Measurements from ENCODE around the gene MYOCOS.
"Not testable (repeated sequence)": the region's sequence is repeated elsewhere in the genome, so short reads cannot be mapped to it uniquely, and the experiment has no call there.

The MYOCOS gene

DNA sequence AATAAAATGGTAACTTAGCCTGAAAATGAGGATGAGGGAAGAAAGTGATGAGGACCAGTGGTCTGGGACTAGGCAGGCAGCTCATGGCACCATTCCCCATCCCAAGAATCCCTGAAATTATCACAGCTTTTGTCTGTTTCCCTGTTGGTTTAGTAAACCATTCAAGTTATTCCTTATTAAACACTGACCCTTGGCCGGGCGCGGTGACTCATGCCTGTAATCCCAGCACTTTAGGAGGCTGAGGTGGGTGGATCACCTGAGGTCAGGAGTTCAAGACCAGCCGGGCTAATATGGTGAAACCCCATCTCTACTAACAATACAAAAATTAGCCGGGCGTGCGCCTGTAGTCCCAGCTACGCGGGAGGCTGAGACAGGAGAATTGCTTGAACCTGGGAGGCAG lies 34.2 kb downstream of the MYOCOS start:
- not testable (repeated sequence) for H3K4me3 ChIP-seq (ENCODE audit: low read depth, low read length)

DNA sequence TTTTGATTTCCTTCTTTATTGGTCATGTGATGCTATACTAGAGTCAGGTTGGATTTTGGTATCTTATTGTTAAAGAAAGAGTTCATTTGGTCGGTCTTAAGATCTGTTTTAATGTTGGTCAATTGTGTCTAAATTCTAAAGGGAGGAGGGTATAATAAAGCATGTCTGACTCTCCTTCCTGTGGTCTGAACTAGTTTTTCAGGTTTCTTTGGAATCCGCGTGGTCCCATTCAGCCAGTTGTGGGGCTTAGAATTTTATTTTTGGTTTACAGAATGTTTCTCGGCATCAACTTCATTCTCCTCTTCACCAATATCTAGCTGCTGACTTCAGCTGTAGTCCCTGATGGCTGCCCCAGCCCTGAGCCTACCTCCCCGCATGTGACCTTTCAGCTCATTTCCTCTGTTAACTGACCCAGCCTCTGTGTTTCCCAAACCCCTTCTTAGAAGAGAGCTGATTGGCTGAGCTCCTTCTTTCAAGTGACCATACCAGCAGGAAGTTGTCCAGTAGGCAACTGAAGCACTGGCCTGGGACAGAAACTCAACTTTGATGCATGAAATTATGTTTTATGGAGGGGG lies 39.1 kb downstream of the MYOCOS start:
- H3K4me3 ChIP-seq (ENCODE audit: low read depth, low read length): no peak overlapping the region

DNA sequence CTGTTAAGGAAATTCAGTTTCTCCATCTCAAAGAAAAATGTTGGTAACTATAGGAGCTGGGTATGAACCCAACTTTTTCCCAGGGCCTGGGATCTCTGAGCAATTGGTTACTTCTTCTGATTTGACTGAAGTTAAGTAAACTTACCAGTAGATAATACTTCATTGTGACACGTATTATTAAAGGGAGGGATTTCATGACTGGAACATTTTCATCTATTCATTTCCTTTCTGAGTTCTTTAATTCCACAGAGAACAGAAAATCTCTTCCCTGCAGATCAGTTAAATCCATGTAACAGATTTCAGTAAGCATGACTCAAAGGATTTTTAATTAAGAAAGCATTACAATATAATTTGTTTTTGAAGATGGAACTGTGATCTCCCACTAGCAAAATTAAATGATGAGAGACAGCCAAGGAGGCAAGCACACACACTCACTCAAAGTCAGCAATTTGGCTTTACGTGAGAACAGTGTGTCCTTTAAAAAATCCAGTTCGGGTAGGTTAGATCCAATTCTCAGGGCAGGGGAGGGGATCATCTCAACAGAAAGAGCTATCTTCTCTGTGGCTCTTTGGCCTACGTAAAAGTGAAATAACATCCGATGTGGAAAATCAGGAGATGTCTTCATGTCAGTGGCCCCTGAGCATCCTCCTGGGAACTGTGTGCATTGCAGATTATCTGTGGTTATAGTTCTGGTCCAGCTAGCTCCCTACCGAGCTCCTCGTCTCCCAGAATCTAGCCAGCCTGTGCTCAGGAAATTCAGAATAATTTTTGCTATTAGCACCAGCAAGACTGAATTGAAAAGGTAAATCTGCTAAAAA lies 41.2 kb downstream of the MYOCOS start:
- no peak overlapping the region for H3K4me3 ChIP-seq (ENCODE audit: low read depth, low read length)

DNA sequence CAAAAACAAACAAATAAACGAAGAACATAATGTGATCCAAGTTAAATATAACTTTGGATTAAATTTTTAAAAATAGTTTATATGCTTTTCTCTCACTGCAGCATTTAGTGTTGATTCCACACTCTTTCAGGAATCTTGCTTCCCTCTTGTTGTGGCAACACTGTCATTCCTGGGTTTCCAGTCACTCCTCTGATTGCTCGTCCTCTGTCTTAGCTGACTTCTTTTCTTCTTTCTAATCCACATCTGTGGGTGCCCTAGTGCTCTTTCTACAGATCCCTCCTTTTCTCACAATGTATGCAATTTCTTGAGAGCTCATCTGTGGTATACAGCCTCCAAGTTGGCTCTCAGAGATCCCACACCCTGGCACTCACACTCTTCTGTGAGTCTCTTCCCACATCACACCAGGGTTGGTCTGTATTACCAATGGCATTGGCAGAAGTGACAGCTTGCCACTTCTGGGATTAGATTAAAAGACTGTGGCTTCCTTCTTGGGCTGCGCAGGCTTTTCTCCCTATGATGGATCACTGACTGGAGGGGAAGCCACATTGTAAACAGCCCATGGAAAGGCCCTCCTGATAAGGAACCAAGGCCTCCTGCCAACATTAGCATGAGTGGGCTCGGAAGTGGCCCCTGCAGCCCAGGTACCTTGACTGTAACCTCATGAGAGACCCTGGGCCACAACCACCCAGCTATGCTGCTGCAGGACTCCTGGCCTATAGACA lies 42.0 kb downstream of the MYOCOS start:
- no peak overlapping the region for H3K4me3 ChIP-seq (ENCODE audit: low read depth, low read length)

DNA sequence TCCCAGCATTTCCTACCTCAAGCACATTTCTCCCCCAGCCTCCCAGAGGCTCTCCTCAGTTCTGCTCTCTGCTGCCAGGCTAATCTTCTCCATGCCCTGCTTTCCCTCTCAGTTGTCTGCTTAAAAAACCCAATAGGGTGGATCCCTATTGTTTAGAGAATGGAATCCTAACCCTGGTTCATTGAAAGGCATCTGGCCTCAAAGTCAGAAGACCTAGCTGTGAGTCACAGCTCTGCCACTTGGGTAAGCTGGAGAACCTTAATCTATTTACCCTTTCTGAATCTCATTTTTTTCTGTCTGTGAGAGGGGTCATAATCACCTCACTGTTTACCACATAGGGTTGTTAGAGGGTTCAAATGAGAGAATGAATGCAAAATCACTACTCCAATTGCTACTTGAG lies 42.9 kb downstream of the MYOCOS start:
- H3K4me3 ChIP-seq (ENCODE audit: low read depth, low read length): no peak overlapping the region

DNA sequence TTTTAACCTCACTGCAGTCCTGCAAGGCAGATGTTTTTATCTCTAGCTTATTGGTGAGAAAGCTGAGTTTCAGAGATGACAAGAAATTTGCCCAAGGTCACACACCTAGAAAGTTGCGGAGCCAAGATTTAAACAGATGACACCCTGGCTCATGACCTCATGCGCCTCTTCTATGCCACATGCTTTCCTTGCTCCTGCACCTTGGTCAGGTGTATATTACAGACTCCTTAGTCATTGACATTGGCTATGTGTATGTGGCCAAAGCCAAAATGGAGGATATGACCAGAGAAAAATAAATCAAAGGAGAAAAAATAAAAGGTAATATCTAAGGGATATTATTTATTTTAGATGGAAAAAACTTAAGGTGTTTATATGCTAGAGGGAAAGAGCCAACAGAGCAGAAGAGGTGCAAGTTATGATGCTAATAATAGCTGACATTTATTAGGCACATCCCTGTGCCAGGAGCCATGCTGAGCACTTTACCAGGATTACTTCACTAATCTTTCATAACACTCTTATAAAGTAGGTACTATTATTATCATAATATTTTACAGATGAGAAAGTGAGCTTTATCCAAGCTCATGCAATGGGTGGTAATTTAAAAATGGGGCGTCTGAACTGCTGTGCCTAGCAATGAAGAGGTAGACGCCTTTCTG lies 44.2 kb downstream of the MYOCOS start:
- H3K4me3 ChIP-seq (ENCODE audit: low read depth, low read length): no peak overlapping the region

DNA sequence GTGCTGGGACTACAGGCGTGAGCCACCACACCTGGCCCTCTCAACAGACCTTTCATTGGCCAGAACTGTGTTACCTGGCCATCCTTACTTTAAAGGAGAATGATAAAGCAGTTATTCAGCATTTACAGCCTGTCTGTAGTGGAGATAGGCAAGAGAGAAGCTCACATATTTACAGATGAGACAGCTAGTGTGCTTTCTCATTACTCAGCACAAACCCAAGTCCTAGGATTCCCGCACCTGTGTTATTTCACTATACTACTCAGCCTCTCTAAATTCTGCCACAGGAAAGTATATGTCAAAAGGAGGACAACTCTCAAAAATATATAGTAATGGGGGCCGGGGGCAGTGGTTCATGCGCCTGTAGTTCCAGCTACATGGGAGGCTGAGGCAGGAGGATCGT lies 46.3 kb downstream of the MYOCOS start:
- H3K4me3 ChIP-seq (ENCODE audit: low read depth, low read length): no peak overlapping the region

DNA sequence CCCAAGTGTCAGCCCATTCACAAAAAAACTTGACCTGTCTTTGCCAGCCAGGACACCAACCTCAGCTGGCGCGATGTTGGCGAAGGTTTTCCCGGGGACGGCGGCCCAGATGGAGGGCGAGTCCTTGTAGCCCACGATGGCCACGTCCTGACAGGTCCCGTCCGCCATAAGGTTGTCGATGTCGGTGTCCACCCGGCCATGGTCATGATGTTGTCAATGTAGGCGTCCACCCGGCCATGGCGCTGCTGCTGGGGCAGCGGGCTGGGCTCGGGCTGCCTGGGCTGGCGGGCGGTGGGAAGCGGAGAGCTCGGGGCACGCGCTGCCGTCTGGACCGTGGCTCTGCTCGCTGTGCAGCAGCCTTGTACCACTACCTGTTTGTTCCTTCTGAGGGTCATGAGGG lies 48.7 kb downstream of the MYOCOS start:
- no peak overlapping the region for H3K4me3 ChIP-seq (ENCODE audit: low read depth, low read length)

DNA sequence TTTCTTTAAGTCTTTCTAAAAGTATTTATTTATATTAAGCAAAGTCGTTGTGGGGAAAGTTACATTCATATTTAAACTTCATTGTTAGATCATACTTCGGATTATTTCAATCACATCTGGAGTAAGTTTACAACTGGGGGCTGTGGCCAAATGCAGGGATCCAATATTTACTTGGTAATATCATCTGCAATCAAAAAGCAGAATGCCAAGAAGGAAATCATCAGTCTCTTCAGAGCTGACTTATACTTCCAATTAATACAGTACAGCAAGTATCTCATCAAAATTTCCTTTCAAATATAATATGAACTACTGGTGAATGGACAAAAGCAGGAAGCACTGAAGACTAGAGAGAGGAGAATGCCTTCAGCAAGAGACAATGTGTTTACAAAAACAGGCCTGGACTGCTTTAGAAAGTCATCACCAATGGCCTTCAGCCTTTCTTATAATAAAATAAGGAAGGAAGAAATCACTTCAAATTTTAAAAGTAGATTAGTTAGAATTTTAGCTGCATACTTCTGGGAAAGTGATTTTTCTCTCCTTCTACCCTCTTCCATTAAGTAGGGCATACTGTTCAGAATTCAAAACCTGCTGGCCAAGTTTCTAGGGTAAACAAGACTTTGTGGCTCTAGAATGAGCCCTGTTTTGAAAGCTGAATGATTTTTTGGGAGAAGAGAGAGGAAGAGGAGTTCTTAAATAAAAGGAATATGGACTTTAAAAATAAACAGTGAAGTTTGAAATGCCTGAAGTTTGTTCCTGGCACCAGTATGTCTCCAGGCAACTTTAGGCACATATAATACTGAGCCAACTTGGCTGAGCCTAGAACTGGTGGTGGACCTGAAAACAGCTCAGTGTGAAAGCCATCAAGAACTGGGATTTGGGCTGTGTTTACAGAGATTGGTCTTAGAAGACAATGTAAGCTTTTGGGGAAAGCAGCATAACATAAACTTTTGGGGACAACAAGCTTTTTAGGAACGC lies 52.7 kb downstream of the MYOCOS start:
- H3K4me3 ChIP-seq (ENCODE audit: low read depth, low read length): no peak overlapping the region
